Activated CD8-positive, alpha-beta memory T cell treated with anti-CD3 and anti-CD28 coated beads, Interleukin-2, amount 10 ng/mL, durations not matched to agents 7 days and 5 days (primary cell): ENCODE results near the gene MRPL34. TPM values are rescaled to one million over a fixed set of nuclear protein-coding genes. Genes with fewer than 3 reads are reported as not detected.

Experiments
- ATAC-seq: fragments of 150-1000 bp; cut with Tn5 transposase; one replicate; pipeline ENCODE4 v1.10.0; 2021; ENCODE audit warnings: moderate library complexity
- CTCF ChIA-PET: fragments of 350-600 bp; sonication (Branson Sonifier 250); formaldehyde crosslinking; loops from one replicate; lab custom pipeline; 2021; ENCODE audit warnings: antibody characterized with exemption; lab: Charles Lee
- DNase-seq: peaks from one replicate; pipeline ENCODE4 v3.0.0-alpha.2; 2020
- H3K27ac Mint-ChIP-seq: one replicate; pipeline ENCODE4 v1.8.0; 2021; ENCODE audit warnings: mild to moderate bottlenecking, mixed read lengths
- H3K27me3 Mint-ChIP-seq: one replicate; pipeline ENCODE4 v1.8.0; 2021; ENCODE audit warnings: mixed read lengths
- H3K36me3 Mint-ChIP-seq: one replicate; pipeline ENCODE4 v1.8.0; 2021; ENCODE audit warnings: mild to moderate bottlenecking, mixed read lengths
- H3K4me1 Mint-ChIP-seq: one replicate; pipeline ENCODE4 v1.8.0; 2021; ENCODE audit warnings: mixed read lengths
- H3K4me3 Mint-ChIP-seq: one replicate; pipeline ENCODE4 v1.8.0; 2021; ENCODE audit warnings: mild to moderate bottlenecking, moderate library complexity, mixed read lengths
- H3K9me3 Mint-ChIP-seq: one replicate; pipeline ENCODE4 v1.8.0; 2022; ENCODE audit warnings: low read depth, mixed read lengths
- total RNA-seq, 2 experiments: library from RNA; stranded (reverse); gene quantifications; one replicate each; pipeline ENCODE4 v1.2.3, GENCODE V29; 2021

The MRPL34 gene
- total RNA-seq, 2 experiments from 2014 or later: 94.7 to 115 TPM

DNA sequence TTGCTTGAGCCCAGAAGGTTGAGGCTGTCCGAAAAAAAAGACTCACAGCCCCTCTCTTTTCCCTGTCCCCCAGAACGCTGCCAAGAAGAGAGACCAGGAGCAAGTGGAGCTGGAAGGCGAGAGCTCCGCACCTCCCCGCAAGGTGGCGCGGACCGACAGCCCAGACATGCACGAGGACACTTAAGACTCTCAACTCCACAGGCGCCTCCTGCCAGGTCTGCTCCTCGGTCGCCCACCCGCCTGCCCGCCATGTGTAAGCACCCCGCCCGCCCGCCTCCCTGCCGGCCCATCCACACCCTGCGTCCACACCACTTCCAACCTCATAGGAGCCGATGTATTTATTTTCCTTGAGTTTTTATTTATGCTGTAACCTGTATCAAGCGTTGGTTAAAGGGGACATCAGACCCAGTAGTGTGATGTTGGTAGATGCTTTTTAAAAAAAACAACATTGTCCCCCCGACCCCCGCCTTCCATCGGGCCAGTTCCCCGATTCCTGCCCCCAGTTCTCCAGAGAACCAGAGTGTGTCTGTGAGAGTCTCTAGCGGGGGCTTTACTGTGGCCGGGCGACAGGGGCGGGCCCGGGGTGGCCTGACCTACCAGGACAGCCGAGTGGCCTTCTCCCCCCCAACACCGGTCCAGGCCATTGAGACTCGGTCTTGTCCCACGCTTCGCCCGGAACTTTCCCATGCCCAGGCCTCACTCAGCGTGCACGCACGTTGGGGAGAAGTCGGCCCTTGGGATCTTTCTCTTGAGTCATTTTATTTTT lies 14.0 kb downstream of the MRPL34 start:
- Mint-ChIP-seq H3K4me3 (no peak overlapping the region), H3K4me1 (peaks cover 5% of the 10 kb centered on the region), H3K27ac (no peak overlapping the region), H3K36me3 (peaks cover 17% of the 10 kb centered on the region), H3K9me3 (no peaks in the 10 kb centered on the region), H3K27me3 (no peaks in the 10 kb centered on the region)
- ATAC-seq: no peak
- no peak for DNase-seq
- CTCF ChIA-PET: interaction anchor here (0.6 kb wide), 1 partner anchor 69 kb away, joined by 3 read pairs; no protein-coding TSS in a partner anchor

DNA sequence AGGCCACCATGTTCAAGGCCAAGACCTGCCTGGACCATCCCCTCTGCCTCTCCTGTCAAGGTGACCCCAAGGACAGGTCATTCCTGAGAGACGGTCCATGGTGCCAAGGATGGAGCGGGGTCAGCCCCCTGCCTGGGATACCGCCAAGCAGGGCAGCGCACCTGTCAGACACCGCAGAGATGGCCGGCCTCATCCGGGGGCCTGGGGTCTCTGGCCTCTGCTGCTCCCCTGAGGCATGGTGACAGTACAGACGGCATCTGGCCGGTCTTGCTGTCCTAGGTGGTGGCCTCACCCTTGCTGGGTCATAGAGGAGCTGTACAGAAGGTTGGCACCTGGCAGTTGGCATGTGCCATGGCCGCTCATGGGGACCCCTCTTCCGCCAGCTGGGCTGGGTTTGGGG lies 14.8 kb downstream of the MRPL34 start:
- H3K4me3 Mint-ChIP-seq: no peak overlapping the region
- H3K36me3 Mint-ChIP-seq: peaks cover 17% of the 10 kb centered on the region
- H3K9me3 Mint-ChIP-seq: no peaks in the 10 kb centered on the region
- ATAC-seq (no peak), DNase-seq (no peak)
- H3K27ac Mint-ChIP-seq: no peak overlapping the region
- peaks cover 5% of the 10 kb centered on the region for H3K4me1 Mint-ChIP-seq
- no peaks in the 10 kb centered on the region for H3K27me3 Mint-ChIP-seq
- CTCF ChIA-PET: no interaction called here

DNA sequence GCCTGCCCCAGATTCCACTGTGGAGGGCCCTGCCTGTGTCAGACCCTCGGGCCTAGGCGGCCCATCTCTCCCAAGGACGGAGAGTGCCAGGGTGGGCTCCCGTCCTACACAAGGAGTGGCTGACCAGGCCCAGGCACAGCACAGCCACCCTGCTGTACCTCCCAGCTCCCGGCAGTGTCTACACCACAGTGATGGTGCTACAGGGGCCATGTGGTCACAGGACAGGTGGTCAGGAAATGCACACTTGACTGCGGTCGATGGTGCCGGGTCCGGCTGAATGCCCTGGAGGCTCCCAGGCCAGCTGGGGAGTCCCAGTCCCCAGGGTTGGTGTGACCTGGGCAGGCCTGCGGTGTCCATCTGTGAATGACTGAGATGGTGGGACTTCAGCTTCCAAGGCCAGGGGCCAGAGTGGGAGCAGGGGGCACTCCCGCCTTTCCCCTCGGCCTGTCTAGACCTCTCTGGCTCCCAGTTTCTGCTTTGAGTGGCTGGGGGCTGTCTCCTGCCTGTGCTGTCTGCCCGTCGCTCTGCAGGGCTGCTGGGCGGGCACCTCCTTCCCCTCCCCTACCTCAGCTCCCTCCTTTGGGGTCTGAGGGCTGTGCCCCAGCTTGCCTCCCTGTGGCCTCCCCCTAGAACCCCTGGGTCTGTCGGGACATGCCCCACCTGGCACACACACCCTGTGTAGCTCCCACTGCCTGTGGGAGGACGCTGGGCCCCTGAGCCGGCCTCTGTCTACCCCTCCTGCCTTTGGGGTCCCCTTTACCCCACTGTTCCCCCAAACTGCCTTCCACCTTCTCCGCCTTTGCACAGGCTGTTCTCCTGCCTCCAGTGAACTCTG lies 16.2 kb downstream of the MRPL34 start:
- H3K27ac Mint-ChIP-seq: no peak overlapping the region
- ATAC-seq (no peak), DNase-seq (no peak)

DNA sequence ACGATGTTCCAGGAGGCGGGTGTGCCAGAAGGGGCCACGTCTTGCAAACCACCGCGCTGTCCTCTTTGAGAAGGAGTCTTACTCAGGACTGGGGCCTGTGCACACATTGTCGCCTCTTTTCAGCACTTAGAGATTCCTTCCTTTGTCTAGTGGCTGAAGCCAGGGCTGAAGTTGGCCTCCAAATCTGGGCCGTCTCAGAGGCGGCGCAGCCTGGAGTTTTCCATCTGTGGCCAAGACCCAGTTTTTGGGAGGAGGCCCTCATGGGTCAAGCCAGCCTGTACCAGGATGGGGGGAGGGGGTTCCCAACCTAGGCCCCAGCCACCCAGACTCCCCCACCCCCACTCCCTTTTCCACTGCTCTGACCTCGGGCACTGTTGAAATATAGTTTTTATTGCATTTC lies 17.2 kb downstream of the MRPL34 start:
- Mint-ChIP-seq H3K4me1 (no peaks in the 10 kb centered on the region), H3K36me3 (peaks cover 10% of the 10 kb centered on the region), H3K27me3 (peaks cover 4% of the 10 kb centered on the region), H3K27ac (no peak overlapping the region), H3K4me3 (no peak overlapping the region), H3K9me3 (no peaks in the 10 kb centered on the region)
- CTCF ChIA-PET: no interaction called here
- no peak for ATAC-seq
- DNase-seq: no peak

More for the DNA sequence above, 16.2 kb downstream of the MRPL34 start:
- CTCF ChIA-PET: interaction anchor here (0.6 to 1.4 kb wide), 2 partner anchors 15 to 17 kb away, joined by 3 to 4 read pairs; no protein-coding TSS in a partner anchor
- H3K36me3 Mint-ChIP-seq: peaks cover 10% of the 10 kb centered on the region
- H3K4me3 Mint-ChIP-seq: no peak overlapping the region
- no peaks in the 10 kb centered on the region for H3K27me3 Mint-ChIP-seq
- no peaks in the 10 kb centered on the region for H3K4me1 Mint-ChIP-seq
- no peaks in the 10 kb centered on the region for H3K9me3 Mint-ChIP-seq

DNA sequence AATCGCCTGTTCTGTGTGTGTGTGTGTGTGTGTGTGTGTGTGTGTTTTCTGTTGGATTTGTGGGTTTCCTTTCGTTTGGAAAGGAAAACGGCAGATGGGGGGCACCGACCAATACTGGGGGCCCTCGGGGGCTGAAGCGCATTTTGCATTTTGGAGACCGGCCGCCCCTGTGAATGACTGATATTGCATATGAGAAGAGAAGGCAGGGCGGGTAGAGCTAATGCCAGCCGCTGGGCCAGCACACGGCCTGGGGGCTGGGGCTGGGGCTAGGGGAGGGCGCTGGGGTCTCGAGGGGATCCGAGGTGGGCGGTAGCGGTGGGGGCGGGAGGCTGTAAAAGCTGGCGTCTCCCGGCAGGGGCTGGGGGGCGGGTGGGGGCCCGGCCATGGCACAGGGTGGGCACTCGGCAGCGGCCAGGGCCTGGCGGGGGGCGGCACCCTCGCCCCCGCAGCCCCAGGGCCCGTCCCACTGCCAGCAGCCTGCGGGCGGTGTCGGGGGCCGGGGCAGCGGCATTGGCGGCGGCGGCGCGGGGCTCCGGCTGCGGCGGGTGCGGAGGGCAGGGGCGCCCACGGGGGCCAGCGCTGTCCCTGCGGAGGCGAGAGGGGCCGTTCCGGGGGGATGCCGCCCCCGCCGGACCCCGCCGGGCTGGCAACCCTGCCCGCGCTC lies 17.8 kb downstream of the MRPL34 start:
- no peak for DNase-seq
- Mint-ChIP-seq H3K27ac (no peak overlapping the region), H3K4me3 (no peak overlapping the region), H3K27me3 (peaks cover 5% of the 10 kb centered on the region), H3K36me3 (peaks cover 10% of the 10 kb centered on the region), H3K9me3 (no peaks in the 10 kb centered on the region), H3K4me1 (no peaks in the 10 kb centered on the region)
- CTCF ChIA-PET: interaction anchor here (0.7 kb wide), 1 partner anchor 66 kb away, joined by 3 read pairs; no protein-coding TSS in a partner anchor
- ATAC-seq: no peak

DNA sequence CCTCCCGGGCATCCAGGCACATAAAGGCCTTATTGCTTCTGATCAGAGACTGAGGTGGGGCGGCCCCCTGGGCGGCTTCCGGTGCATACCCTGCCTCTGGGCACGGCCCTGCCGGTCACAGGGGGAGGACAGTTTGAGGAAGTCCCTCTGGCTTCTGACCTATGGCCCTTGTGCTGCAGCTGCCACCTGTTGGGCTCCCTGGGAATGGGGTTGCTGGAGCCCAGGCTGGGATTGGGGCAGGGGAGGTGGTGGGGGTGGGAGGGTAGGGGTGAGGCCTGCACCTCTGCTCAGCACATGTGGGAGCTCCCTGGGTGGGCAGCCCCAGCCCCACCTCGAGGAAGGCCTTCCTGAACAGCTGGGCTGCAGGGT lies 18.3 kb downstream of the MRPL34 start:
- ATAC-seq (no peak), DNase-seq (no peak)
- Mint-ChIP-seq H3K27ac (no peak overlapping the region), H3K4me3 (no peak overlapping the region), H3K4me1 (no peaks in the 10 kb centered on the region), H3K27me3 (peaks cover 5% of the 10 kb centered on the region), H3K9me3 (no peaks in the 10 kb centered on the region), H3K36me3 (peaks cover 10% of the 10 kb centered on the region)
- CTCF ChIA-PET: interaction anchor here (0.7 kb wide), 1 partner anchor 65 kb away, joined by 3 read pairs; no protein-coding TSS in a partner anchor

DNA sequence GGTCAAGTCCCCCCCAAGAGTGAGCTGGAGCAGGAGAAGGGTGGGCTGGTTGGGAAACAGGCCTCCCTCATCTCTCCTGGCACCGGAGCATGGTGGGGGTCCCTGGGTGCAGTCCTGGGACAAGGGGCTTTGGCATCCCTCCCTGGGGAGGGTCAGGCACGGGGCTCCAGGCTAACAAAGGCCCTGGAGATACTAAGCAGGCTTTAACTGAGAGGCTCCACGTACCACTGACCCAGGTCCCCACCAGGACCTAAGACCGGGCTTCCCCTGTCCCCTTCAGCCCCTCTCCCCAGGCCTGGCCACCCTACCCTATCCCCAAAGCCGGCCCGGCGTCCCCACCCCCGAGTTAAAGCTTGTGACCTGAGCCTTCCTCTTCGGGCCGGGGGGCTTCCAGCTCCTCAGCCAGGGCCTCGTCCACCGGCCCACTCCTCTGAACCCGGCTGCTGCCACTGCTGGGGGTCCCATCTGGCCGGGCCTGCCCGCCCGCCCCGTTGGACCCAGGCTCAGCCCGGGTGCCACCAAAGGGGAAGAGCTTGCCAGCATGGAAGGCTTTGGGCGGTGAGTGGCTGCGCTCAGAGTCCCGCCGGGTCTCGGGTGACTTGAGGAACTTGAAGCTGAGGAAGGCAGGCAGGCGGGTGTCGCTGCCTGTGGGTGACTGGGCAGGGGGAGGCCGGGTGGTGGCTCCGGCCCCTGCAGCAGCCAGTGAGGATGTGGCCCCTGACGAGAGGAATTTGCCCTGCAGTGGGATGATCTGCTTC lies 18.9 kb downstream of the MRPL34 start:
- CTCF ChIA-PET: interaction anchor here (0.7 kb wide), 1 partner anchor 408 kb away, joined by 3 read pairs; no protein-coding TSS in a partner anchor
- no peak for DNase-seq
- ATAC-seq: no peak
- H3K36me3 Mint-ChIP-seq: peaks cover 10% of the 10 kb centered on the region
- H3K27ac Mint-ChIP-seq: no peak overlapping the region
- H3K27me3 Mint-ChIP-seq: peaks cover 8% of the 10 kb centered on the region
- no peaks in the 10 kb centered on the region for H3K9me3 Mint-ChIP-seq
- no peak overlapping the region for H3K4me3 Mint-ChIP-seq
- H3K4me1 Mint-ChIP-seq: peaks cover 2% of the 10 kb centered on the region

DNA sequence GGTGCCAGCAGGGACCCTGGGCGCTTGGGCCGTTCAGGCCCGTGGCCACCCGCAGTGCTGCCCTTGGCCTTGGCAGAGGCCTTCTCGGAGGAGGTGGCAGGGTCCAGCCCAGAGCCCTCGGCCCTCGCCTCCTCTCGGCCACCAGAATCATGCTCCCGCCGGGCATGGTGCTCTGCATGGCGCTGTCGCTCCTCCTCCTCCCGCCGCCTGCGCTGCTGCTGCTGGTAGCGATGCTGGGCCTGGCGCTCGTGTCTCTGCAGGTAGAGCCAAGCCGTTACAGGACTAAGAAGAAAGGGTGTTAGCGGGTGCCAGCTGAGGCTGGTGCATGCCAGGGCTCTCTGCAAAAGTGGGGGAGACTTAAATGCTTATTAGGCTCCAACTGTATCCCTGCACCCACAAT lies 19.5 kb downstream of the MRPL34 start:
- no peak overlapping the region for H3K4me3 Mint-ChIP-seq

DNA sequence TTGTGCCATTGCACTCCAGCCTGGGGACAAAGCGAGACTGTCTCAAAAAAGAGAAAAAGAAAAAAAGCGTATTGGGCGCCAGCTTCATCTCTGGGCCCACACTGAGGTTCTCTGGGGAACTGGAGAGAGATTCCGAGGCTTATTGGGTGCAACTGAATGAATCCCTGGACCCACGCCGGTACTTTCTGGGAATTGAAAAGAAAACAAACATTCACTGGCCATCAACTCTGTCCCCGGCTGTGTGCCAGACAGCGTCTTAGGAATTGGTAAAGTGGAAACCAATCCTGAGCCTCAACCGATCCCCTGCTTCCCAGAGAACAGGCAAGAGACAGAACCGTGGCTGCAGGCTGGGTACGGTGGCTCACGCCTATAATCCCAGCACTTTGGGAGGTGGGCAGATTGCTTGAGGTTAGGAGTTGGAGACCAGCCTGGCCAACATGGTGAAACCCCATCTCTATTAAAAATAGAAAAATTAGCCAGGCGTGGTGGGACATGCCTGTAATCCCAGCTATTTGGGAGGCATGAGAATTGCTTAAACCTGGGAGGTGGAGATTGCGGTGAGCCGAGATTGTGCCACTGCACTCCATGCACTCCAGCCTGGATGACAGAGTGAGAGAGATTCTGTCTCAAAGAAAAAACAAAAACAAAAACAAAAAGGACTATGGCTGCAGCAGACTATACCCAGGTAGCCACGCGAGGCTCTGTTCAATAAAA lies 20.4 kb downstream of the MRPL34 start:
- peaks cover 20% of the 10 kb centered on the region for H3K27me3 Mint-ChIP-seq
- no peak overlapping the region for H3K4me3 Mint-ChIP-seq
- CTCF ChIA-PET: interaction anchor here (1.0 to 1.6 kb wide), 3 partner anchors 17 to 65 kb away, joined by 3 to 5 read pairs (median 4); partner anchors contain the start of gene DDA1
- ATAC-seq: no peak
- peaks cover 4% of the 10 kb centered on the region for H3K36me3 Mint-ChIP-seq
- no peak for DNase-seq
- H3K27ac Mint-ChIP-seq: no peak overlapping the region
- no peaks in the 10 kb centered on the region for H3K9me3 Mint-ChIP-seq
- H3K4me1 Mint-ChIP-seq: peaks cover 6% of the 10 kb centered on the region

More for the DNA sequence above, 19.5 kb downstream of the MRPL34 start:
- DNase-seq (no peak), ATAC-seq (no peak)
- Mint-ChIP-seq H3K27ac (no peak overlapping the region), H3K9me3 (no peaks in the 10 kb centered on the region), H3K36me3 (peaks cover 5% of the 10 kb centered on the region), H3K27me3 (peaks cover 14% of the 10 kb centered on the region), H3K4me1 (peaks cover 6% of the 10 kb centered on the region)
- CTCF ChIA-PET: interaction anchor here (0.7 to 1.5 kb wide), 2 partner anchors 16 to 408 kb away, joined by 3 to 5 read pairs; partner anchors contain the start of gene DDA1

DNA sequence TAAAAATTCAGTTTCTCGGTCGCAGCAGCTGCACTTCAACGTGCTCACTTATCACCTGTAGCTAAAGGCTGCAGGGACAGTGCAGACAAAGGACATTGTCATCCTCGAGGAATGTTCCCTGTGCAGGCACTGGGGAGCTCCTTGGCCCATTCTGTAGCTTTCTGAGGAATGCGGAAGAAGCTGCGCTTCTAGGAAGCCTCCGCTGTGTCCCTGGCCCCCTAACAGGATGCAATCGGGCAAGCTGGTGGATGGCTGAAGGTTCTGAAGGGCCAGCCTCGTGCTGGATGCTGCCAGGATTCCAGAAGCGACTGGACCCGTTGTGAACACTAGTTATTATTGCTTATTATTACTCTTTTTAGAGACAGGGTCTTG lies 20.9 kb downstream of the MRPL34 start:
- no peaks in the 10 kb centered on the region for H3K9me3 Mint-ChIP-seq
- no peak overlapping the region for H3K4me3 Mint-ChIP-seq
- peaks cover 4% of the 10 kb centered on the region for H3K36me3 Mint-ChIP-seq
- H3K27me3 Mint-ChIP-seq: peaks cover 20% of the 10 kb centered on the region
- no peak overlapping the region for H3K27ac Mint-ChIP-seq
- peaks cover 6% of the 10 kb centered on the region for H3K4me1 Mint-ChIP-seq
- ATAC-seq (no peak), DNase-seq (no peak)
- CTCF ChIA-PET: interaction anchor here (1.0 to 1.6 kb wide), 3 partner anchors 18 to 65 kb away, joined by 3 to 5 read pairs (median 4); partner anchors contain the start of gene DDA1

DNA sequence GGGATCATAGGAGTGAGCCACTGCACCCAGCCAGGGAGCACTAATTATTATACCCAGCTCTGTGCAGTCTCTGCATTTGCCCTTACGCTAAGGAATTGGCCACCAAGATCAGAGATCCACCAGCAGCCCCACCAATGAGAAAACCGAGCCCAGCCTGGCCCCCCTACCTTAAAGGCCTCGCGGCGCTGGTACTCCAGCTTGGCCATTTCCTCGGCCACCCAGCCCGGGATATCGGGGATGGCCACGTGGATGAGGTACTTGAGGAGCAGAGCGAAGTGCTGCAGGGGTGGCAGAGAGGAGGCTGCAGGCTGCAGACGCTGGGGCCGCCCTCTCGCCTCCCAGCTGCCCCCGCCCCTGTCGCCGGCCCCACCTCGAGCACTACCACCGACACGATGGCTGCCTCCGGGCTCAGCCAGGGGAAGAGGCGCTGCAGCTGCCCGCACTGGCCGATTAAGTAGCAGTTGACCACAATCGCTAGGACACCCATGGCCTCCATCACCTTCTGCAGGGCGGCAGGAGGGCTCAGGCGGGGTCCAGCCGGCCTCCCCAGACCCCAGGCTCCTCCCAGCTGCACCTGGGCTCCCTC lies 21.5 kb downstream of the MRPL34 start:
- peaks cover 20% of the 10 kb centered on the region for H3K27me3 Mint-ChIP-seq
- no peak overlapping the region for H3K4me3 Mint-ChIP-seq
- no peak for ATAC-seq
- peaks cover 6% of the 10 kb centered on the region for H3K4me1 Mint-ChIP-seq
- peaks cover 4% of the 10 kb centered on the region for H3K36me3 Mint-ChIP-seq
- DNase-seq: no peak
- H3K27ac Mint-ChIP-seq: no peak overlapping the region
- CTCF ChIA-PET: interaction anchor here (1.0 to 1.6 kb wide), 2 partner anchors 35 to 66 kb away, joined by 3 to 4 read pairs; no protein-coding TSS in a partner anchor
- no peaks in the 10 kb centered on the region for H3K9me3 Mint-ChIP-seq
